ENCODE data around the gene C9orf43.

C9orf43 gene

DNA sequence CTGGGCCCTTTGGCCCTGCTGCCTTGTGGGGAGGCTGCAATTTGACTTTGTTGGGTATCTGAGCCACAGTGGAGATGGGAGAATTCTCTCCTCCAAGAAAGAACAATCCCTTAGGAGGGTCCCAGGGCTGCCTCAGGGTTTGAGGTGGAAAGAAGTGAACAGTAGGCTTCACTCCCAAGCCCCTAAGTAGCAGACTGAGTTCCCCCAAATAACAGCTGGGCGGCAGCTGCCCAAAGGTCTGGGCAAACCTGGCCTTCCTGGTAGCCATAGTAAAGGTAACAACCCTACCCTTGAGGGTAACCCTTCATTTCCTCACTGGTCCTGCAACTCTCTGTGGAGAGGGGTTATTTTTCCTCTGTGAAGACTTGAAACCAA lies 53.7 kb downstream of the C9orf43 start:
- no peak for DNase-seq (ENCODE audit: low read depth in 4 of 4, low spot score in 1 of 4)

DNA sequence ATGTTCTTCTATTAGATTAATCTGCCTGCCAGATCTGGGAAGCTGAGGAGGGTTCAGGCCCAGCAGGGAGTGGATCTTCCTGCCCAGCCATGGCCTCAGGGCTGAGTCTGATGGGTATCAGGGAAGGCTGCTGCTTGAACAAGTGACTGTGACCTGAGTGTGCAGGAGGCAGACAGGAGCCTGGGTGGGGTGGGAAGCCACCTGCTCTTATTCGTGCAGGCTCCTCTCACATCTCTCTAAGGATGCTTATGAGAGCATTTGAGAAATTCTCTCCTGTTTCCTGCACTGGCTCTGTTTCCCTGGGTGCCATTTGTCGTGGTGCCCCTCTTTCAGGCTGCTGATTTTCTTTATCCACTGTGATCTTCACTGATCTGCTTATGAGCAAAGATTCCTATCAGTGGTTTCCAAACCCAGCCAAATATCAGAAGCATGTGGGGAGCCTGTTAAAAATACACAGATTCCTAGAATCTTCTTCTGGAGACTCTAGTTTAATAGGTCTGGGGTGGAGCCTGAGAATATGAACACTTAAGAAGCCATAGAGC lies 55.1 kb downstream of the C9orf43 start:
- DNase-seq (ENCODE audit: low read depth in 4 of 4, low spot score in 1 of 4): no peak

DNA sequence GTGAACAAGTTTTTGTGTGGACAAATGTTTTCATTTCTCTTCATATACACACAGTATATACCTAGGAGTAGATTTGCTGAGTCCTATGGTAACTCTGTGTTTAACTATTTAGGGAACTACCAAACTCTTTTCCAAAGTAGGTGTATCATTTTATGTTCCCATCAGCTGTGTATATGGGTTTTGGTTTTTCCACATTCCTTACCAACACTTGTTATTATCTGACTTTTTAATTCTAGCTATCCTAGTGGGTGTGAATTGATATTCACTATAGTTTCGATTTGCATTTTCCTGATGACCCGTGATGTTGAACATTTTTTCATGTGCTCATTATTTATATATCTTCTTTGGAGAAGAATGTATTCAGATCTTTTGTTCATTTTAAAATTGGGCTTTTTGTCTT lies 56.6 kb downstream of the C9orf43 start:
- no peak for DNase-seq (ENCODE audit: low read depth in 4 of 4, low spot score in 1 of 4)

DNA sequence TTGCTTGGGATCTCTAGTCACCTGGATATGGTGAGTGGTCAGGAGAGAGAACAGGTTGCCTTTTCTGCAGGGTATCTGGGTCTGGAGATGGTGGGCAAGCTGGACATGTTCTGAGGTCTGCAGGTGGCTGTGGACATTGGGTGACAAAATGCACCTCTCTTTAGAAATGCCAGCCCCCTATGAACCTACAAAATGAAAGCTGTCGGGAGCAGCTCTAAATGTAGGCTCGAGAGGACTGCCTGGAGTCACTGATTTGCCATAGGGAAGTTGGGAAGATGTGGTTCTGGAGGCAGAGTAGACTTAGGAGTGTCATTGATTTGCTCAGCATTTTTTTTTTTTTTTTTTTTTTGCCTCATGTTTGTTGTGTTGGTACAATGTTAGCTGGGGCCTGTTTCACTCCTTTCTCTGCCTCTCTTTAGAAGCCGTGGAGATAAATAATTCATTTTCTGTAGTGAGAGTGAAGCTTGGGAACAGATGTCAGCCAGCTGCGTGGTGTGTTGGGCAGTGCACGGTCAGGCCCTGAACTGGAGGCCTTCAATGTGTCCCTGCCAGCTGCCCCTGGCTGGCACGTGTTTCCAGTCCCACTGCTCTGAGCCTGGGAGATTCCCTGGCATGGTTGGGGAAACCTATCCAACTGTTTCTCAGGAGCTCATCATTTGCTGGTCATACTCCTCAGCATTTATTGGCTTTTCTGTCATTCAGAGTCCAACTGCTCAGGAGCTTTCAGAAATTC lies 58.3 kb downstream of the C9orf43 start:
- no peak for DNase-seq (ENCODE audit: low read depth in 4 of 4, low spot score in 1 of 4)

DNA sequence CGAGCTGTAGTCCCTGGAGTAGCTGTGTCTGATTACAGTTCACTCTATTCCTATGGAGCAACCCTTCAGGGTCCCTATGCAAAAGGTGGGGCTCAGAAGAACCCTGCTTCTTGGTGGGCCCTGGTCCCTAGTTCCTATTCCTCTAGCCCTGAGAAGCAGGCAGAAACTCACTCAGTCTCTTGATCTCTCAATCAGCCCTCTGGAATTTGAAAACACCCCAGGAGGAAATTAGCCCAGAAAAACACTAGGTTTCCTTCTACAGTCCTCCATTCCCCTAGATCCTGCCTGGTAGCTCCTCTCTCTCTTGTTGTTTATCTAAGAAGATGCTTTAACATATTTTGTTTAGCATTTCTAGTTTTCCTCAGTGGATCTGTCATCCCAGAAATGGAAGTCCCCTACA lies 60.6 kb downstream of the C9orf43 start:
- DNase-seq (ENCODE audit: low read depth in 4 of 4, low spot score in 1 of 4): no peak

DNA sequence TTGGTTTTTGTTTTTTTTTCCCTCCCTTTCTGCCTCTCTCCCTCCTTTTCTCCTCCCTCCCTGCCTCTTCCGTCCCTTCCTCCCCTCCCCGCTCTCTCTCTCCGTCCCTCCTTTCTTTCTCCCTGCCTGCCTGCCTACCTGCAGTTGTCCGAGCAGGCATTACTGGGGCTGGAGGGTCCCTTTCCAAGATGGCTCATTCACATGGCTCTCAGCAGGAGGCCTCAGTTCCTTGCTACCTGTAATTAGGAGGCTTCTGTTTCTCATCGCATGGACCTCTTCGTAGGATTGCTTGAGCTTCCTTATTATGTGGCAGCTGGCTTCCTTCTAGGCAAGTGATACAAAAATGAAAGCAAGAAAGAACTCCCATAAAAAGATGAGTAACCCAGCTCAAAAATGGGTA lies 61.0 kb downstream of the C9orf43 start:
- DNase-seq (ENCODE audit: low read depth in 4 of 4, low spot score in 1 of 4): no peak

DNA sequence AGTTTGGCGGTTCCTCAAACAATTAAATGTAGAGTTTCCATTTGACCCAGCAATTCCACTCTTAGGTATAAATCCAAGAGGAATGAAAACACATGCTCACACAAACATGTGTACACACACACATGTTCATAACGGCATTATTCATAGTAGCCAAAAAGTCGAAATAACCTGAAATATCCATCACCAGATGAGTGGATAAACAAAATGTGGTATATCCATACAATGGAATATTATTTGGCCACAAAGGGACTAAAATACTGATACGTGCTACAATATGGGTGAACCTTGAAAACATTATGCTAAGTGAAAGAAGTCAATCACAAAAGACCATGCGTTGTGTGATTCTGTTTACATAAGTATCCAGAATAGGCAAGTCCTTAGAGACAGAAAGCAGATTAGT lies 61.7 kb downstream of the C9orf43 start:
- DNase-seq (ENCODE audit: low read depth in 4 of 4, low spot score in 1 of 4): no peak

DNA sequence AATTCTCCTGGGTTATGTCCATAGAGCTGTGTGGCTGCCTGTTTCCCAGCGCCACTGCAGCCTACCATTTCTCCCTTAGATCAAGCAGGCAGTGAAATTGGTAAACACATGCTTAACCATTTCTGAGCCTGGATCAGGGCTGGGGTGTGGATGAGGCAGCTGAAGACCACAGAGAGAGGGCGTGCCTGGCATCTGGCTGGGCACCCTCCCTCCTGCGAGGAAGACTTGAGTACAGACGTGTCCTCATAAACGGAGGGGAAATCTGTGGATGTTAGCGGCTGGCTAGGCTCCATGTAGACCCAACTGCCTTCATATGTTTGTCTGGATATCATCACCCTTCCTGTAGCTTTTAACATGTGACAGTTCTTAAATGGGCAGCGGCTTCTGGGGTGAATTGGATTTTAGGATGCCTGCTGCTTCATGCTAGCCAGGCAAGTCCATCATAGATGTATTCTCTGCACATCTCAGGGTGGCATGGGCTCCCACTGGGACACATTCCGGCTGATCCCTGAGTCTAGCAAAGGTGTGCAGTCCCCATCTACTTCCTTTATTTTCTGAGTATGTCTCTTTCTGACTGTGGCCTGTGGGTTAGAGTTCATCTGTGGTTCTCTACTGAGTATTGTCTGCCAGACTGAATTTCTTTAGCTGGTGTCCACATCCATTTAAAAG lies 63.9 kb downstream of the C9orf43 start:
- DNase-seq (ENCODE audit: low read depth in 4 of 4, low spot score in 1 of 4): no peak

DNA sequence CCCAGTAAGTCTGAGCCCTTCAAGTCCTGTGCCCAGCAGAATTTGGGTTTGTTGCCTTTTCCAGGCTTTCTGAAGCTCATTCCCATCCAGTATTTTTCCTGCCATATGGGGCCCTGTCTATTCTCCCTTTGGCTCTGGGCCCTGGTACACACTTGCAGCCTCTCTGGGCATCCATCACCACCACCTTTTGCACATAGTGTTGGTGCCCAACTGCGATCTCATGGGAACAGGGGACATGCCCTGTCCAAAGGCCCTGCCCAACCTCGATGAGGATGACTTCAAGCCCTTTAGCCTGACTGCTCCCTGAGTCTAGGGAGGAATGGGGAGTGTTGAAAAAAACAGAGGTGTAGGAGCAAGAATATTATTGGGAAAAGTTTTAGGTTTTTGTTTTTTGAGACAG lies 64.5 kb downstream of the C9orf43 start:
- no peak for DNase-seq (ENCODE audit: low read depth in 4 of 4, low spot score in 1 of 4)

DNA sequence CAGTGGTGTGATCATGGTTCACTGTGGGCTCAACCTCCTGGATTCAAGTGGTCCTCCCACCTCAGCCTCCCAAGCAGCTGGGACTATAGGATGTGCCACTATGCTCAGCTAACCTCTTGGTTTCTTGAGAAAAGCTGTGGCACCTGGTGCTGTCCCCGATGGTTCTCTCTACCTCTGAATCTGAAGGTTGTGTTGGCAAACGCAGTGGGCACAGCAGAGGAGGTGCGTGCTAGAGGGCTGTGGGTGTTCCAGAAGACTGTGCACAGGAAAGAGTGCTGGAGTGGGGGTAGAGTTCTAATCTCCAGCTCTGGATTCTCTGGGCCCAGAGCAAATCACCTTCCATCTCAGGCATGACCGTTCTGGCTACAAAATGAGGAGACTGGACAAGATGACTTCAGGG lies 65.4 kb downstream of the C9orf43 start:
- no peak for DNase-seq (ENCODE audit: low read depth in 4 of 4, low spot score in 1 of 4)

DNA sequence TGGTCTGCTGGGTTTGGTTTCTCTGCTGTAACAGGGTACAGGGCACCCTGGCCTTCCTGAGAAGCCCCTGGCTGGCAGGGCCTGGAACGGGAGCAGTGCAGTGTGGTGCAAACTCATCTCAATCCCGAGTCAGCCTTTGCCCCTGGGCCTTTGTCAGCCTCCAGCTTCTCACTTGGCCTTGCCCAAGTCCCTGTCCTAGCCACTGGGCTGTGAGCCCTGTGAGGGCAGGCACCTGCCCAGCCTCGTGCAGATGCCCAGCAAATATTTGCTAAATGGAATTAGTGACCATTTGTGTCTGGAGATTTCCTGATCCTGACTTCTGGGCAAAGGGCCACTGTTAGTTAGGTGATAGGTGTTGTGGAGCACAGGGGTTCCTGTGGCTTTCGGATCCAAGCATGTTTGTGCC lies 66.0 kb downstream of the C9orf43 start:
- no peak for DNase-seq (ENCODE audit: low read depth in 4 of 4, low spot score in 1 of 4)

DNA sequence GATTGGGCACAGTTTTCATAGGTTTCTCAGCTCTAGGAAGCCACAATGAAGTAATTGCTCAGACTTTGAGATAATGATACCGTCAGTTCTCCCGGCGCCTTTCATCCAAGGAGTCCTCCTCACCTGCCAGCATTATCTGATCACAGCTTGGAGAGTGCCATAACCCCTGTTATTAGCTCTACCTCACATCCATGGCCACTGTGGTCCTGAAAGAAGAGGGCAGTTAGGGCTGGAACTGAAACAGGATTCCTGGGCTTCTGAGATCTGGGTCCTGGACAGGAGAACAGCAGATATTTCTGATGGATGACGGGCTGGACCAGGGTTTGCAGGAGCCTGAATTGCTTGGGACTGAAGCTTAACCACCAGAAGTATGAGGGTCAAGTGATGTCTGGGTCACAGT lies 66.5 kb downstream of the C9orf43 start:
- DNase-seq (ENCODE audit: low read depth in 4 of 4, low spot score in 1 of 4): no peak

DNA sequence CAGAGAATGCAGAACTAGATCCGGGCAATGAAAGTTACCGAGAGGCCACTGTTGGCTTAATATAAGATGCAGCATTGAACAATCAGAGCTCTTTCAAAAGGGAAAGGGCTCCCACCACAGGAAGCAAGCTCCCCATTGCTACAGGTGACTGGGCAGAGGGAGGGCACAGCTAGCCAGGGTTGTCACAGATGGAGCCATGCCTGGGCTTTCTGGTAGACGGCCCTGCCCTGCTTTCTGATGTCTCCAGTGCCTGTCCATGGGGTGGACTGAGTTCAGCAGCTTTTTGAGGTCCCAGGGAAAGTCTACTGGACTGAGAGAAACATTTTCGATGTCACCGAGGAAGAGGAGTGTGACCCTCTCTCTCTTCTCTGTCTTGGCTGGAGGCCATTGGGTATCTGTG lies 67.1 kb downstream of the C9orf43 start:
- no peak for DNase-seq (ENCODE audit: low read depth in 4 of 4, low spot score in 1 of 4)

DNA sequence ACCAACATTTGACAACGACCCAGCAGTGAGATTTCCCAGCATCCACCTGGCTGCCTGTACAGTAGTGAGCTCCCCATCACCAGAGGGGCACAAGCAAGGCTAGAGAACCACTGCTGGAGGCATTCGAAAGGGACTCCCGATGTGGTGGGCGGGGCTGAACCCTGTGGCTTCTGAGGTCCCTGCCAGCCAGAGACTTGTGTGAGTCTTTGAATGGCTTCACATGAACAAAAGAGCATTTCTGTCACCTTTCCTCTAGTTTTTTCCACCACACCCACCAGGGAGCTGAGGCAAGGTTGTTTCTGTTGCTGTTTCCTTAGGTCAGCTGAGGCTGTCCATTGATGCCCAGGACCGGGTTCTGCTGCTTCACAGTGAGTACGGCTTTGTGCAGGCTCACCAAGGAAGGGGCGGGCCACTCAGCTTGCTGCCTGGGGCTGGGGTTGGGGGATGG lies 68.7 kb downstream of the C9orf43 start:
- DNase-seq (ENCODE audit: low read depth in 4 of 4, low spot score in 1 of 4): no peak
